Measurements from ENCODE around the gene GTF3C5.
A peak's percentile ranks its signal among the peaks of the same experiment; 100 is the strongest.

- TF ChIP-seq, protein P1, sequence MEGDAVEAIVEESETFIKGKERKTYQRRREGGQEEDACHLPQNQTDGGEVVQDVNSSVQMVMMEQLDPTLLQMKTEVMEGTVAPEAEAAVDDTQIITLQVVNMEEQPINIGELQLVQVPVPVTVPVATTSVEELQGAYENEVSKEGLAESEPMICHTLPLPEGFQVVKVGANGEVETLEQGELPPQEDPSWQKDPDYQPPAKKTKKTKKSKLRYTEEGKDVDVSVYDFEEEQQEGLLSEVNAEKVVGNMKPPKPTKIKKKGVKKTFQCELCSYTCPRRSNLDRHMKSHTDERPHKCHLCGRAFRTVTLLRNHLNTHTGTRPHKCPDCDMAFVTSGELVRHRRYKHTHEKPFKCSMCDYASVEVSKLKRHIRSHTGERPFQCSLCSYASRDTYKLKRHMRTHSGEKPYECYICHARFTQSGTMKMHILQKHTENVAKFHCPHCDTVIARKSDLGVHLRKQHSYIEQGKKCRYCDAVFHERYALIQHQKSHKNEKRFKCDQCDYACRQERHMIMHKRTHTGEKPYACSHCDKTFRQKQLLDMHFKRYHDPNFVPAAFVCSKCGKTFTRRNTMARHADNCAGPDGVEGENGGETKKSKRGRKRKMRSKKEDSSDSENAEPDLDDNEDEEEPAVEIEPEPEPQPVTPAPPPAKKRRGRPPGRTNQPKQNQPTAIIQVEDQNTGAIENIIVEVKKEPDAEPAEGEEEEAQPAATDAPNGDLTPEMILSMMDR (IDR thresholded peaks at IDR 0.05) = no peak
- TF ChIP-seq NFIC (IDR thresholded peaks at IDR 0.05; ENCODE audit: borderline replicate concordance) (peak; percentile 55; the same call in 1 of the 2 replicates), RAD21 (IDR thresholded peaks at IDR 0.05; ENCODE audit: low read length) (no peak), FOSL2 (IDR thresholded peaks at IDR 0.05; ENCODE audit: borderline replicate concordance, low read depth) (no peak)
Measured at GRCh38 chr9:133030317-133031129, at the start of gene GTF3C5.

Data from SK-N-SH (cell line).